ENCODE results near the gene LHFPL5.

Gene LHFPL5

GRCh38 chr6:35856250-35856649 lies 51.1 kb downstream of the LHFPL5 start:
- no peak for DNase-seq (ENCODE audit: low read depth)

DNA sequence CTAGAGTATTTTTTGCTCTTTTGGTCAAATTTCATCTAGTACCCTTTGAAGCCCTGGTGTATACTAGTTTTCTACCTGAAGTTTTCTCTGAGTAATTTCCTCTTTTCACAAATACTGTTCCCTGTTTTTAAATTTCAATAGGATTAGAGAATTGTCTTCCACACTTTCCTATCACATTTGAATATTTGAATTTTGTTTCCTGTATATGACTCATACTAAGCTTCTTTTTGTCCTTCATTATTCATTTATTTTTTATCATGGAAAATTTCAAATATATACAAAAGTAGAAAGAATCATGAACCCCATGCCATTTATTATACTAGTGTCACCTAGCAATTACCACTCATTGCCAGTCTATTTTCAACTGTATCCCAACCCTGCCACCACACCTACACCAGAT lies 52.7 kb downstream of the LHFPL5 start:
- DNase-seq (ENCODE audit: low read depth) = no peak

- no peak for DNase-seq (ENCODE audit: low read depth)
Observed at GRCh38 chr6:35859367-35859766, 54.2 kb downstream of the LHFPL5 start.

All from activated T-helper 9 cell treated with anti-CD3 and anti-CD28 coated beads, Interleukin-2, amount 50 U/mL, for 16 hours (primary cell).